Calu3 (cell line): ENCODE measurements around the gene ARHGAP42. TPM values are rescaled to one million over a fixed set of nuclear protein-coding genes. Genes with fewer than 3 reads are reported as not detected.
A peak's percentile ranks its signal among the peaks of the same experiment; 100 is the strongest.

ENCODE experiments used
- BruUV-seq: library from RNA; stranded (reverse); fragments of 400-500 nt; replicated peaks from 2 replicates; lab custom pipeline; 2021; lab: Mats Ljungman, UMichigan
- CTCF ChIA-PET: fragments of 300-600 bp; sonication (Branson Sonifier 250); formaldehyde crosslinking; loops from one replicate; lab custom pipeline; 2022; ENCODE audit warnings: antibody characterized with exemption; lab: Charles Lee
- DNase-seq: peaks from one replicate; pipeline ENCODE4 v3.0.0; 2022
- H3K27ac Mint-ChIP-seq: one replicate; pipeline ENCODE4 v1.8.0; 2022; ENCODE audit warnings: mixed read lengths; ENCODE audit not compliant: unreplicated experiment
- H3K27me3 Mint-ChIP-seq: one replicate; pipeline ENCODE4 v1.8.0; 2022; ENCODE audit warnings: mixed read lengths; ENCODE audit not compliant: unreplicated experiment
- H3K36me3 Mint-ChIP-seq: one replicate; pipeline ENCODE4 v1.8.0; 2022; ENCODE audit warnings: mild to moderate bottlenecking, moderate library complexity, mixed read lengths; ENCODE audit not compliant: insufficient read depth, unreplicated experiment
- H3K4me1 Mint-ChIP-seq: one replicate; pipeline ENCODE4 v1.8.0; 2022; ENCODE audit warnings: mild to moderate bottlenecking, low read depth, mixed read lengths; ENCODE audit not compliant: unreplicated experiment
- H3K4me3 Mint-ChIP-seq: one replicate; pipeline ENCODE4 v1.8.0; 2022; ENCODE audit warnings: mild to moderate bottlenecking, low read depth, moderate library complexity, mixed read lengths; ENCODE audit not compliant: unreplicated experiment
- H3K9me3 Mint-ChIP-seq: one replicate; pipeline ENCODE4 v1.8.0; 2022; ENCODE audit warnings: low read depth, mixed read lengths; ENCODE audit not compliant: unreplicated experiment
- intact Hi-C: fragments of 100-400 bp; cut with micrococcal nuclease; formaldehyde crosslinking; loops from one replicate; pipeline ENCODE4 v1.10.0; 2022; ENCODE audit not compliant: unreplicated experiment
- total RNA-seq: library from RNA; stranded (reverse); gene quantifications from 2 replicates; pipeline ENCODE4 v1.2.3, GENCODE V29; 2022
- TF ChIP-seq, protein P1 (sequence below): fragments of 200-600 bp; IDR thresholded peaks from one replicate; pipeline ENCODE4 v1.8.0; 2022; ENCODE audit warnings: antibody characterized with exemption; ENCODE audit not compliant: unreplicated experiment

ARHGAP42 gene
- total RNA-seq, 1 experiment from 2014 or later, result 10.3 TPM

DNA sequence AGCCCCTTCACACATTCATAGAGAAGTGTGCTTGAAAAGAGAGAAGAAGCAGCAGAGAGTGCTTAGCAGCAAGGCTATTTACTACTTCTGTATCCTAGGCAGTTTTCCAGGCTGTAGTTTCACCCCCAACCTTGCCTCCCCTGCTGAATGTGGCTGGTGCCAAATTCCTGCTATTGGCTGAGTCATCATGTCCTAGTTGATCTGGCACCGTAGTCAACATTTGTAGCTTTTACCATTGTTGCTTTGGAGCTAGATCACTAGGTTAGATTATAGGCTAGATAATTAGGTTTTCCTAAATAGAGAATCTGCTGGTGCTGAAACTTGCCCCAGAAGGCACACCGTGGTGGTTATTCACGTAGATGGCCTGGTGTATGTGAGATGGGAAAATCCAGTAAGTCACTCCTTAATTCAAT lies 32.7 kb downstream of the ARHGAP42 start:
- Mint-ChIP-seq H3K4me1 (peaks cover 8% of the 10 kb centered on the region), H3K27ac (peak overlapping the region; percentile 67), H3K36me3 (peaks cover 5% of the 10 kb centered on the region), H3K4me3 (peak overlapping the region; percentile 47), H3K9me3 (no peaks in the 10 kb centered on the region), H3K27me3 (no peaks in the 10 kb centered on the region)
- CTCF ChIA-PET, result interaction anchor here (1.0 kb wide), 2 partner anchors 32 to 56 kb away, joined by 4 read pairs; no protein-coding TSS in a partner anchor
- DNase-seq, result peak; percentile 49
- intact Hi-C loops, result no loop called here
- TF ChIP-seq, protein P1, sequence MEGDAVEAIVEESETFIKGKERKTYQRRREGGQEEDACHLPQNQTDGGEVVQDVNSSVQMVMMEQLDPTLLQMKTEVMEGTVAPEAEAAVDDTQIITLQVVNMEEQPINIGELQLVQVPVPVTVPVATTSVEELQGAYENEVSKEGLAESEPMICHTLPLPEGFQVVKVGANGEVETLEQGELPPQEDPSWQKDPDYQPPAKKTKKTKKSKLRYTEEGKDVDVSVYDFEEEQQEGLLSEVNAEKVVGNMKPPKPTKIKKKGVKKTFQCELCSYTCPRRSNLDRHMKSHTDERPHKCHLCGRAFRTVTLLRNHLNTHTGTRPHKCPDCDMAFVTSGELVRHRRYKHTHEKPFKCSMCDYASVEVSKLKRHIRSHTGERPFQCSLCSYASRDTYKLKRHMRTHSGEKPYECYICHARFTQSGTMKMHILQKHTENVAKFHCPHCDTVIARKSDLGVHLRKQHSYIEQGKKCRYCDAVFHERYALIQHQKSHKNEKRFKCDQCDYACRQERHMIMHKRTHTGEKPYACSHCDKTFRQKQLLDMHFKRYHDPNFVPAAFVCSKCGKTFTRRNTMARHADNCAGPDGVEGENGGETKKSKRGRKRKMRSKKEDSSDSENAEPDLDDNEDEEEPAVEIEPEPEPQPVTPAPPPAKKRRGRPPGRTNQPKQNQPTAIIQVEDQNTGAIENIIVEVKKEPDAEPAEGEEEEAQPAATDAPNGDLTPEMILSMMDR, result no peak
- no TSS peak for BruUV-seq

DNA sequence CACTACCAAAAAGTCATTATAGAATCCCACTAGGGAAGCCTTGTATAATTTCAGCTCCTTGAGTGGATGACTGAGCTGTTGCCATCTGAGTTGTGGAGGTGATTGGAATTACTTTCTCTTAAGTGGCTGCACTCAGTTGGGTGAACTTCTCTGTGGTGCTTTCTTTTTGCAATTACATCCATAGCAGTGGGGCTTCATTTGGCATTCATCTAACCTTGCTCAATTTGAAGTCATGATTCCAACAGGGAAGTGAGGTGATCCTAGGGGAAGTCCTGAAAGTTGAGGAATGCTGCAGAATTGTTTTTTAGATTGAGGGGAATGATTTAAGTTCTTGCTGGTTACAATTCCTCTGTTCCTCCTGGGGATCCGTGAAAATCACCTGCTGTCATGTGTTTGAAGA lies 39.6 kb downstream of the ARHGAP42 start:
- no TSS peak for BruUV-seq
- Mint-ChIP-seq H3K9me3 (no peaks in the 10 kb centered on the region), H3K27ac (no peak overlapping the region), H3K4me3 (no peak overlapping the region), H3K36me3 (no peaks in the 10 kb centered on the region), H3K27me3 (no peaks in the 10 kb centered on the region), H3K4me1 (peaks cover 6% of the 10 kb centered on the region)
- CTCF ChIA-PET, result no interaction called here
- DNase-seq, result no peak
- TF ChIP-seq, protein P1, result no peak
- intact Hi-C loops, result no loop called here

DNA sequence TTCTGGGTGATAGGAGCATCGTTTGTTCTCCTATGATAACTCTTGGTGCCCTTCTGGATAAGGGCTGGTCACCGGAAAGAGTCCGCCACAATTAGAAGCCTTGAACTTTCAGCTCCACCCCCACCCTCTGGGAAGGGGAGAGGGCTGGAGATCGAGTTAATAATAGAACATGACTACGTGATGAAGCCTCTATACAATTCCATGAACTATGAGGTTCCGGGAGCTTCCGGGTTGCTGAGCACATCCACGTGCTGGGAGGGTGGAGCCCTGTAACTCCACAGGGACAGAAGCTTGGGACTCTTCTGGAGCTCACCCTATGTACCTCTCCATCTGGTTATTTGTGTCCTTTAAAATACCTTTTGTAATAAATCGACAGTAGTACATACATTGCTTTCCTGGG lies 40.3 kb downstream of the ARHGAP42 start:
- Mint-ChIP-seq H3K4me1 (peaks cover 6% of the 10 kb centered on the region), H3K27me3 (no peaks in the 10 kb centered on the region)

DNA sequence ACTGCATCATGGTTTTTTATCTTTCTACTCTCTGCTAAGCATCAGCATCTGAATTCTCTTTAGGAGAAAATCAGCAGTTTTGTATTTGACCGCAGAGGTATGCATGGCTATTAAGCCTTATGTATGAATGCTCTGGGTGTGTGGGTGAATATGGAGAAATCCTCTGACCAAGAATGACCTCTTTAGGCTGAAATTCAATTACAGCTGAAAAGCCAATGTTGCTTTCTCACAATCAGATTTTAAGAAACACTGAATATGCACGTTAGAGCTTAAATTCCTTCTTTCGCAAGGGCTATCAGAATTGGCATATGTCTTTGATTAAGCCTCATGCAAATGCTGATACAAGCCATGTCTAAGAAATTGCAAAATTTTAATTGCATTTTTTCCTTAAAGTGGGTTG lies 43.2 kb downstream of the ARHGAP42 start:
- TF ChIP-seq, protein P1, result no peak
- peaks cover 6% of the 10 kb centered on the region for H3K4me1 Mint-ChIP-seq
- no peaks in the 10 kb centered on the region for H3K36me3 Mint-ChIP-seq
- BruUV-seq, result no TSS peak
- no peak overlapping the region for H3K4me3 Mint-ChIP-seq
- intact Hi-C loops, result no loop called here
- CTCF ChIA-PET, result no interaction called here
- no peak for DNase-seq
- no peaks in the 10 kb centered on the region for H3K27me3 Mint-ChIP-seq
- H3K9me3 Mint-ChIP-seq, result no peaks in the 10 kb centered on the region
- H3K27ac Mint-ChIP-seq, result no peak overlapping the region

More for the DNA sequence above, 40.3 kb downstream of the ARHGAP42 start:
- intact Hi-C loops, result no loop called here
- CTCF ChIA-PET, result no interaction called here
- no TSS peak for BruUV-seq
- DNase-seq, result no peak
- Mint-ChIP-seq H3K27ac (no peak overlapping the region), H3K9me3 (no peaks in the 10 kb centered on the region), H3K4me3 (no peak overlapping the region), H3K36me3 (no peaks in the 10 kb centered on the region)
- TF ChIP-seq, protein P1, result no peak
